Suprapubic skin (tissue), 4 donors: ENCODE data around the gene ASGR1.

Experiments
- EP300 ChIP-seq: sonication (generic); formaldehyde crosslinking; IDR thresholded peaks from one replicate; pipeline ENCODE4 v1.6.1; 2017; ENCODE audit warnings: antibody characterized with exemption
- POLR2A ChIP-seq, 2 donors: fragments of 450-650 bp; IDR thresholded peaks; one replicate each; pipeline ENCODE4 v1.6.1; 2017; ENCODE audit warnings: antibody characterized with exemption in 2 of 2, mild to moderate bottlenecking in 2 of 2, moderate library complexity in 2 of 2
- POLR2AphosphoS5 ChIP-seq, 3 donors: sonication (generic); formaldehyde crosslinking; IDR thresholded peaks; one replicate each; pipeline ENCODE4 v1.6.1; 2017; ENCODE audit warnings: antibody characterized with exemption in 3 of 3
- TF ChIP-seq, protein P1 (sequence below), 2 donors: fragments of 200-600 bp in 1 of 2; fragments of 450-650 bp in 1 of 2; sonication (generic) in 1 of 2; IDR thresholded peaks; one replicate each; pipeline ENCODE4 v1.5.1; 2016 to 2019; ENCODE audit warnings: antibody characterized with exemption in 2 of 2, mild to moderate bottlenecking in 1 of 2, moderate library complexity in 1 of 2

DNA sequence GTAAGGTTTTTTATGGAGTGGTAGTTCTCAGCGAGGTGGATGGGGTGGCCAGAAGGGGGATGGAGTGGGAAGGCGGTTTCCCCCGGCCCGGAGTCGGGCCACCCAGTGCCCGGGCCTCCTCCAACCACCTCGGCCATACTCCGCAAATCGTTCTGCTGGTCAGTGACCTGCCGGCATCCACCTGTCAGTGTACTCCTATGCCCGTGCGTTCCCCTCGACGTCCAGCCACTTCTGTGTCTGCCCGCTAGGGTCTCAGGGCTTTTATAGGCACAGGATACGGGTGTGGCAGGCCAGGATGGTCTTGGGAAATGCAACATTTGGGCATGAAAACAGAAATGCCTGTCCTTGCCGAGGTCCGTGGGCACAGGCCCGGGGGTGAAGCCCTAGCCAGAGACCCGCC, 45.3 kb downstream of the ASGR1 start:
- TF ChIP-seq, protein P1, sequence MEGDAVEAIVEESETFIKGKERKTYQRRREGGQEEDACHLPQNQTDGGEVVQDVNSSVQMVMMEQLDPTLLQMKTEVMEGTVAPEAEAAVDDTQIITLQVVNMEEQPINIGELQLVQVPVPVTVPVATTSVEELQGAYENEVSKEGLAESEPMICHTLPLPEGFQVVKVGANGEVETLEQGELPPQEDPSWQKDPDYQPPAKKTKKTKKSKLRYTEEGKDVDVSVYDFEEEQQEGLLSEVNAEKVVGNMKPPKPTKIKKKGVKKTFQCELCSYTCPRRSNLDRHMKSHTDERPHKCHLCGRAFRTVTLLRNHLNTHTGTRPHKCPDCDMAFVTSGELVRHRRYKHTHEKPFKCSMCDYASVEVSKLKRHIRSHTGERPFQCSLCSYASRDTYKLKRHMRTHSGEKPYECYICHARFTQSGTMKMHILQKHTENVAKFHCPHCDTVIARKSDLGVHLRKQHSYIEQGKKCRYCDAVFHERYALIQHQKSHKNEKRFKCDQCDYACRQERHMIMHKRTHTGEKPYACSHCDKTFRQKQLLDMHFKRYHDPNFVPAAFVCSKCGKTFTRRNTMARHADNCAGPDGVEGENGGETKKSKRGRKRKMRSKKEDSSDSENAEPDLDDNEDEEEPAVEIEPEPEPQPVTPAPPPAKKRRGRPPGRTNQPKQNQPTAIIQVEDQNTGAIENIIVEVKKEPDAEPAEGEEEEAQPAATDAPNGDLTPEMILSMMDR (IDR thresholded peaks at IDR 0.05) = no peak
- TF ChIP-seq POLR2AphosphoS5 (IDR thresholded peaks at IDR 0.05) (no peak), POLR2A (IDR thresholded peaks at IDR 0.05) (no peak), EP300 (no peak)
